ENCODE measurements around the gene RABL2A. TPM values are rescaled to one million over a fixed set of nuclear protein-coding genes. Genes with fewer than 3 reads are reported as not detected.
"Not testable (repeated sequence)": the region's sequence is repeated elsewhere in the genome, so short reads cannot be mapped to it uniquely, and the experiment has no call there.

RABL2A gene
- total RNA-seq, 1 donor from 2014 or later = 24.9 TPM

DNA sequence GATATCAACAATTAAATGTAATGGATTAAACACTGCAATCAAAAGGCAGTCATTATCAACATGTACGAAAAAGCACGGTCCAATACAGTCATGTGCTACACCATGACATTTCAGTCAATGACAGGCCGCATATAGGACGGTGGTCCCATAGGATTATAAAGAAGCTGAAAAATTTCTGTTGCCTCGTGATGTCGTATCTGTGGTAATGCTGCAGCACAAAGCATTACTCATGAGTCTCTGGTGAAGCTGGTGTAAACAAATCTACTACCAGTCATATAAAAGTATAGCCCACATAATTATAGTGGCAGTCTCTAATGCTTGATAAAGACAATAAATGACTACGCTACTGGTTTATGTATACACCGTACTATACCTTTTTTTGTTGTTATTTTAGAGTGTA lies 58.4 kb downstream of the RABL2A start:
- DNase-seq (ENCODE audit: extremely low spot score, unreplicated experiment) = no peak

DNA sequence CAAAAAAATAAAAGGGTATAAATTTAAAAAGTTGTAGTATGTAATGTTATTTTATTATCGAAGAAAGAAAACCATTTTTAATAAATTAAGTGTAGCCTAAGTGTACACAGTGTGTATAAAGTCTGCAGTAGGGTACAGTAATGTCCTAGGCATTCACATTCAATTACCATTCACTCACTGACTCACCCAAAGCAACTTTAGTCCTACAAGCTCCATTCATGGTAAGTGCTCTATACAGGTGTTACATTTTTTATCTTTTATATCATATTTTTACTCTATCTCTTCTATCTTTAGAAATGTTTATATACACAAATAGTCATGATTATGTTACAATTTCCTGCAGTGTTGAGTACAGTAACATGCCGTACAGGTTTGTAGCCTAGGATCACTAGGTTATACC lies 59.5 kb downstream of the RABL2A start:
- TF ChIP-seq, protein P1, sequence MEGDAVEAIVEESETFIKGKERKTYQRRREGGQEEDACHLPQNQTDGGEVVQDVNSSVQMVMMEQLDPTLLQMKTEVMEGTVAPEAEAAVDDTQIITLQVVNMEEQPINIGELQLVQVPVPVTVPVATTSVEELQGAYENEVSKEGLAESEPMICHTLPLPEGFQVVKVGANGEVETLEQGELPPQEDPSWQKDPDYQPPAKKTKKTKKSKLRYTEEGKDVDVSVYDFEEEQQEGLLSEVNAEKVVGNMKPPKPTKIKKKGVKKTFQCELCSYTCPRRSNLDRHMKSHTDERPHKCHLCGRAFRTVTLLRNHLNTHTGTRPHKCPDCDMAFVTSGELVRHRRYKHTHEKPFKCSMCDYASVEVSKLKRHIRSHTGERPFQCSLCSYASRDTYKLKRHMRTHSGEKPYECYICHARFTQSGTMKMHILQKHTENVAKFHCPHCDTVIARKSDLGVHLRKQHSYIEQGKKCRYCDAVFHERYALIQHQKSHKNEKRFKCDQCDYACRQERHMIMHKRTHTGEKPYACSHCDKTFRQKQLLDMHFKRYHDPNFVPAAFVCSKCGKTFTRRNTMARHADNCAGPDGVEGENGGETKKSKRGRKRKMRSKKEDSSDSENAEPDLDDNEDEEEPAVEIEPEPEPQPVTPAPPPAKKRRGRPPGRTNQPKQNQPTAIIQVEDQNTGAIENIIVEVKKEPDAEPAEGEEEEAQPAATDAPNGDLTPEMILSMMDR (IDR thresholded peaks at IDR 0.05) = no peak
- DNase-seq (ENCODE audit: extremely low spot score, unreplicated experiment) = no peak
- no peaks in the 10 kb centered on the region for H3K36me3 Mint-ChIP-seq (ENCODE audit: unreplicated experiment)
- H3K4me3 Mint-ChIP-seq (ENCODE audit: unreplicated experiment) = no peak overlapping the region
- H3K27me3 Mint-ChIP-seq (ENCODE audit: unreplicated experiment) = peaks cover 37% of the 10 kb centered on the region
- H3K9me3 Mint-ChIP-seq (ENCODE audit: unreplicated experiment) = no peaks in the 10 kb centered on the region
- no peaks in the 10 kb centered on the region for H3K4me1 Mint-ChIP-seq (ENCODE audit: unreplicated experiment)
- no peak overlapping the region for H3K27ac Mint-ChIP-seq (ENCODE audit: unreplicated experiment)

More for the DNA sequence above, 58.4 kb downstream of the RABL2A start:
- Mint-ChIP-seq H3K27me3 (ENCODE audit: unreplicated experiment) (peaks cover 38% of the 10 kb centered on the region), H3K36me3 (ENCODE audit: unreplicated experiment) (no peaks in the 10 kb centered on the region), H3K9me3 (ENCODE audit: unreplicated experiment) (no peaks in the 10 kb centered on the region), H3K4me3 (ENCODE audit: unreplicated experiment) (no peak overlapping the region), H3K27ac (ENCODE audit: unreplicated experiment) (no peak overlapping the region), H3K4me1 (ENCODE audit: unreplicated experiment) (no peaks in the 10 kb centered on the region)
- TF ChIP-seq, protein P1 (IDR thresholded peaks at IDR 0.05) = no peak

DNA sequence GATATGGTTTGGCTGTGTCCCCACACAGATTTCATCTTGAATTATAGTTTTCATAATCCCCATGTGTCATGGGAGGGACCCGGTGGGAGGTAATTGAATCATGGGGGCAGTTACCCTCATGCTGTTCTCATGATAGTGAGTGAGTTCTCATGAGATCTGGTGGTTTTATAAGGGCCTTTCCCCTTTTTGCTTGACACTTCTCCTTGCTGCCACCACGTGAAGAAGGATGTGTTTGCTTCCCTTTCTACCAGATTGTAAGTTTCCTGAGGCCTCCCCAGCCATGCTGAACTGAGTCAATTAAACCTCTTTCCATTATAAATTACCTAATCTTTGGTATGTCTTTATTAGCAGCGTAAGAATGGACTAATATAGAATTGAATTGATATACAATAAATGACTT lies 63.8 kb downstream of the RABL2A start:
- not testable (repeated sequence) for H3K4me3 Mint-ChIP-seq (ENCODE audit: unreplicated experiment); H3K4me1 Mint-ChIP-seq (ENCODE audit: unreplicated experiment); H3K27ac Mint-ChIP-seq (ENCODE audit: unreplicated experiment); H3K9me3 Mint-ChIP-seq (ENCODE audit: unreplicated experiment); H3K36me3 Mint-ChIP-seq (ENCODE audit: unreplicated experiment); DNase-seq (ENCODE audit: extremely low spot score, unreplicated experiment)
- peaks cover 31% of the 10 kb centered on the region for H3K27me3 Mint-ChIP-seq (ENCODE audit: unreplicated experiment)

Small RNAs within 50 kb of the gene (microRNA-seq; reads per million reads assigned to microRNA genes)
- not detected for gene MIR1302-3 (ENCODE audit: unreplicated experiment)

Other genes starting within 250 kb of the RABL2A start
- 31.5 and 33.8 TPM in 2 replicates for gene ZNG1B, start 189.6 kb upstream of the RABL2A start, total RNA-seq
- gene FOXD4L1, start 128.6 kb upstream of the RABL2A start, total RNA-seq = 0.18 and 0.21 TPM in 2 replicates
- gene SLC35F5, start 129.4 kb downstream of the RABL2A start, total RNA-seq = 83.4 and 89.0 TPM in 2 replicates

Measured in osteocyte (in vitro differentiated cells).